HCT116 (cell line): Measurements from ENCODE around the gene FUT6. TPM values are rescaled to one million over a fixed set of nuclear protein-coding genes. Genes with fewer than 3 reads are reported as not detected.

Experiments
- ATAC-seq: fragments of 200-7000 bp; cut with Tn5 transposase; 2 replicates; pipeline ENCODE4 v1.9.1; 2020; ENCODE audit warnings: mild to moderate bottlenecking, moderate library complexity
- BruUV-seq: library from RNA; stranded (reverse); fragments of 400-500 nt; replicated peaks from 2 replicates; lab custom pipeline; 2021; lab: Mats Ljungman, UMichigan
- CTCF ChIA-PET: fragments of 300-600 bp; sonication (Branson Sonifier 250); formaldehyde crosslinking; loops from one replicate; lab custom pipeline; 2021; ENCODE audit warnings: antibody characterized with exemption; lab: Charles Lee
- POLR2A ChIA-PET: fragments of 300-600, 350-600 bp; sonication (Branson Sonifier 250); formaldehyde crosslinking; loops from one replicate; lab custom pipeline; 2021; ENCODE audit warnings: antibody characterized with exemption; lab: Charles Lee
- RAD21 ChIA-PET, 2 experiments: fragments of 300-600 bp; sonication (Branson Sonifier 250); formaldehyde crosslinking; loops; one replicate each; lab custom pipeline; 2023; ENCODE audit warnings: low total read pairs in 2 of 2; ENCODE audit not compliant: uncharacterized antibody in 2 of 2, unreplicated experiment in 2 of 2, low non-redundant PET in 1 of 2; lab: Charles Lee
- DNase-seq: peaks from one replicate; pipeline ENCODE4 v3.0.0-alpha.2; 2010; ENCODE audit warnings: low read depth, low spot score
- H2AFZ ChIP-seq: fragments of 200-600 bp; shearing (Covaris generic), sonication (generic); 2 replicates; pipeline ENCODE4 v1.6.1; 2017; ENCODE audit warnings: low read depth, mixed run types, mixed read lengths, antibody characterized with exemption, low read length; ENCODE audit not compliant: poor library complexity, severe bottlenecking
- H3K27ac ChIP-seq: 2 replicates; pipeline ENCODE4 v1.5.1; 2012; ENCODE audit warnings: low read depth, low read length
- H3K27me3 ChIP-seq: fragments of 200-600 bp; sonication (generic); 2 replicates; pipeline ENCODE4 v1.6.1; 2016; ENCODE audit warnings: mixed run types, low read length, mixed read lengths; ENCODE audit not compliant: insufficient read depth
- H3K36me3 ChIP-seq, 2 experiments: fragments of 200-500 bp in 1 of 2; fragments of 200-600 bp in 1 of 2; sonication (Bioruptor generic) in 1 of 2; sonication (generic) in 1 of 2; 2 replicates each; pipeline versions ENCODE4 v1.5.1 to v1.6.1; 2014 to 2016; ENCODE audit warnings: low read length in 2 of 2, inconsistent platforms in 1 of 2, mixed read lengths in 1 of 2, mixed run types in 1 of 2; ENCODE audit not compliant: insufficient read depth in 2 of 2, control insufficient read depth in 1 of 2
- H3K4me1 ChIP-seq, 2 experiments: fragments of 200-600 bp in 1 of 2; sonication (generic) in 1 of 2; 2 replicates each; pipeline versions ENCODE4 v1.5.1 to v1.6.1; 2012 to 2017; ENCODE audit warnings: low read length in 2 of 2, inconsistent platforms in 1 of 2, mild to moderate bottlenecking in 1 of 2, mixed read lengths in 1 of 2, mixed run types in 1 of 2, moderate library complexity in 1 of 2; ENCODE audit not compliant: insufficient read depth in 2 of 2, control insufficient read depth in 1 of 2
- H3K4me2 ChIP-seq: fragments of 200-600 bp; sonication (generic); 2 replicates; pipeline ENCODE4 v1.6.1; 2017; ENCODE audit warnings: mixed run types, low read length, mixed read lengths
- H3K4me3 ChIP-seq, 2 experiments: fragments of 200-600 bp in 1 of 2; sonication (generic) in 1 of 2; replicated peaks in 1 of 2; 2 replicates each; pipeline ENCODE4 v1.5.1; 2011 to 2016; ENCODE audit warnings: low read length in 2 of 2, control low read depth in 1 of 2, low read depth in 1 of 2, mild to moderate bottlenecking in 1 of 2, mixed read lengths in 1 of 2, mixed run types in 1 of 2
- H3K79me2 ChIP-seq: fragments of 200-600 bp; sonication (generic); 2 replicates; pipeline ENCODE4 v1.6.1; 2017; ENCODE audit warnings: mild to moderate bottlenecking, mixed run types, low read length, moderate library complexity, mixed read lengths; ENCODE audit not compliant: insufficient read depth
- H3K9ac ChIP-seq: fragments of 200-600 bp; sonication (generic); 2 replicates; pipeline ENCODE4 v1.6.1; 2016; ENCODE audit warnings: low read length, mixed read lengths
- H3K9me2 ChIP-seq: fragments of 200-600 bp; sonication (generic), shearing (Covaris generic); 2 replicates; pipeline ENCODE4 v1.6.1; 2017; ENCODE audit warnings: mixed run types, mild to moderate bottlenecking, moderate library complexity; ENCODE audit not compliant: insufficient read depth
- H3K9me3 ChIP-seq, 2 experiments: fragments of 200-500 bp in 1 of 2; fragments of 200-600 bp in 1 of 2; sonication (Bioruptor generic) in 1 of 2; sonication (generic) in 1 of 2; 2 replicates each; pipeline ENCODE4 v1.6.1; 2014 to 2017; ENCODE audit warnings: low read length in 2 of 2, mixed read lengths in 2 of 2, inconsistent platforms in 1 of 2, low read depth in 1 of 2, mild to moderate bottlenecking in 1 of 2, mixed run types in 1 of 2, moderate library complexity in 1 of 2; ENCODE audit not compliant: control insufficient read depth in 1 of 2, insufficient read depth in 1 of 2
- H4K20me1 ChIP-seq: fragments of 200-600 bp; sonication (generic), shearing (Covaris generic); 2 replicates; pipeline ENCODE4 v1.6.1; 2017; ENCODE audit warnings: mixed run types, mild to moderate bottlenecking, moderate library complexity; ENCODE audit not compliant: insufficient read depth
- ATF3 ChIP-seq: IDR thresholded peaks from 2 replicates; pipeline ENCODE4 v1.6.1; 2012
- CBX3 ChIP-seq: IDR thresholded peaks from 2 replicates; pipeline ENCODE4 v1.6.1; 2012; ENCODE audit warnings: low read depth
- CEBPB ChIP-seq: IDR thresholded peaks from 2 replicates; pipeline ENCODE4 v1.6.1; 2012; ENCODE audit warnings: low read depth
- CTCF ChIP-seq, 3 experiments: fragments of 200-600 bp in 1 of 3; sonication (generic) in 1 of 3; IDR thresholded peaks in 2 of 3; conservative IDR thresholded peaks in 1 of 3; 2 replicates each; pipeline ENCODE4 v1.5.1; 2012 to 2017; ENCODE audit warnings: low read depth in 2 of 3, low read length in 2 of 3, antibody characterized with exemption in 1 of 3, borderline replicate concordance in 1 of 3, control low read depth in 1 of 3, mild to moderate bottlenecking in 1 of 3, mixed read lengths in 1 of 3, mixed run types in 1 of 3, moderate library complexity in 1 of 3; ENCODE audit not compliant: insufficient read depth in 1 of 3
- EZH2 ChIP-seq: fragments of 200-600 bp; sonication (generic); IDR thresholded peaks from 2 replicates; pipeline ENCODE4 v1.6.1; 2017; ENCODE audit warnings: antibody characterized with exemption, mixed run types
- EZH2phosphoT487 ChIP-seq: fragments of 200-600 bp; IDR thresholded peaks from 2 replicates; pipeline ENCODE4 v1.6.1; 2018; ENCODE audit warnings: antibody characterized with exemption, borderline replicate concordance
- FOSL1 ChIP-seq: IDR thresholded peaks from 2 replicates; pipeline ENCODE4 v1.6.1; 2012; ENCODE audit warnings: low read depth
- JUND ChIP-seq: IDR thresholded peaks from 2 replicates; pipeline ENCODE4 v1.6.1; 2012
- POLR2A ChIP-seq: IDR thresholded peaks from 2 replicates; pipeline ENCODE4 v1.7.0; 2011; ENCODE audit warnings: borderline replicate concordance; ENCODE audit not compliant: insufficient read depth, insufficient read length; ENCODE audit errors: extremely low read depth
- POLR2AphosphoS5 ChIP-seq: IDR thresholded peaks from 2 replicates; pipeline ENCODE4 v1.6.1; 2011; ENCODE audit warnings: mild to moderate bottlenecking, low read depth, low read length, moderate library complexity
- RAD21 ChIP-seq: IDR thresholded peaks from 2 replicates; pipeline ENCODE4 v1.6.1; 2012; ENCODE audit warnings: low read depth, mild to moderate bottlenecking
- SIN3A ChIP-seq: IDR thresholded peaks from 2 replicates; pipeline ENCODE4 v1.6.1; 2012; ENCODE audit warnings: low read depth
- SP1 ChIP-seq: IDR thresholded peaks from 2 replicates; pipeline ENCODE4 v1.6.1; 2012; ENCODE audit warnings: low read depth
- YY1 ChIP-seq: IDR thresholded peaks from 2 replicates; pipeline ENCODE4 v1.6.1; 2011; ENCODE audit warnings: low read length, low read depth, moderate library complexity, mild to moderate bottlenecking; ENCODE audit not compliant: insufficient replicate concordance; ENCODE audit errors: extremely low read depth
- ZFX ChIP-seq: fragments of 450-650 bp; IDR thresholded peaks from 2 replicates; pipeline ENCODE4 v1.6.1; 2017
- ZNF274 ChIP-seq: fragments of 200-500 bp; sonication (Bioruptor generic); IDR thresholded peaks from 2 replicates; pipeline ENCODE4 v1.6.1; 2014; ENCODE audit warnings: mild to moderate bottlenecking, low read depth, low read length, inconsistent platforms
- intact Hi-C: fragments of 100-400 bp; cut with micrococcal nuclease; formaldehyde crosslinking; loops from 2 replicates; pipeline ENCODE4 v1.10.0; 2022
- total RNA-seq: library from RNA; stranded (reverse); gene quantifications from one replicate; pipeline ENCODE4 v1.2.1, GENCODE V29; 2021; ENCODE audit not compliant: unreplicated experiment
- TF ChIP-seq, protein P1 (sequence below): IDR thresholded peaks from 2 replicates; pipeline ENCODE4 v1.6.1; 2011; ENCODE audit warnings: mild to moderate bottlenecking, low read length, moderate library complexity; ENCODE audit not compliant: insufficient replicate concordance; ENCODE audit errors: extremely low read depth
- TF ChIP-seq, protein P2 (sequence below): IDR thresholded peaks from 2 replicates; pipeline ENCODE4 v1.6.1; 2012
- TF ChIP-seq, protein P3 (sequence below): IDR thresholded peaks from 2 replicates; pipeline ENCODE4 v1.6.1; 2012; ENCODE audit warnings: low read depth

The FUT6 gene
- total RNA-seq, 1 experiment from 2014 or later = not detected

DNA sequence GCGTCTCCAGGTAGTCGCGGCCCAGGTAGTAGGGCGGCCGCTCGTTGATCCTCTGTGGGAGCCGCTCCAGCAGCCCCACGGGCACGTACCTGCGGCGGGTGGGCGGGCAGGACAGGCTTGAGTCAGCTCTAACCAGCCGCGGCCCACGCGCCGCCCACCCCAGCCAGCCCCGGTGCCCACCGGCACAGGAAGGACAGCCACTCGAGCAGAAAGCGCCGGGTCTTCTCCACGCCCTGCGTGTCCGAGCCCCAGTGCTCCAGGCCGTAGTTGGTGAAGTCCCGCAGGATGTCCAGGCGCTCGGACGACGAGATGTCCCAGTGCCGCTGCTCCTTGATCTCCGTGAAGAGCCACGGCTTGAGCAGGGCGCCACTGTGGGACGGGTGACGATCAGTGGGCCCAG, 54.1 kb downstream of the FUT6 start:
- Histone ChIP-seq H3K9me3 (no peaks in the 10 kb centered on the region), H3K27me3 (no peaks in the 10 kb centered on the region), H3K9me2 (no peaks in the 10 kb centered on the region), H3K79me2 (peaks cover 26% of the 10 kb centered on the region), H3K36me3 (peaks cover 37 to 56% of the 10 kb centered on the region in 2 experiments; a peak in 3 of 4 replicates), H3K4me2 (no peak overlapping the region), H3K27ac (no peak overlapping the region), H3K4me1 (peaks cover 3 to 8% of the 10 kb centered on the region in 2 experiments; a peak in 3 of 4 replicates), H3K9ac (no peak overlapping the region), H4K20me1 (no peaks in the 10 kb centered on the region; the same call in 1 of the 2 replicates), H3K4me3 (no peak overlapping the region), H2AFZ (no peak overlapping the region)
- TF ChIP-seq ZNF274 = no peak
- TF ChIP-seq EZH2phosphoT487 = no peak
- TF ChIP-seq ZFX = no peak
- TF ChIP-seq CEBPB = no peak
- TF ChIP-seq POLR2AphosphoS5 = no peak
- no peak for TF ChIP-seq FOSL1
- TF ChIP-seq SIN3A = no peak
- no peak for TF ChIP-seq EZH2
- TF ChIP-seq, protein P1, sequence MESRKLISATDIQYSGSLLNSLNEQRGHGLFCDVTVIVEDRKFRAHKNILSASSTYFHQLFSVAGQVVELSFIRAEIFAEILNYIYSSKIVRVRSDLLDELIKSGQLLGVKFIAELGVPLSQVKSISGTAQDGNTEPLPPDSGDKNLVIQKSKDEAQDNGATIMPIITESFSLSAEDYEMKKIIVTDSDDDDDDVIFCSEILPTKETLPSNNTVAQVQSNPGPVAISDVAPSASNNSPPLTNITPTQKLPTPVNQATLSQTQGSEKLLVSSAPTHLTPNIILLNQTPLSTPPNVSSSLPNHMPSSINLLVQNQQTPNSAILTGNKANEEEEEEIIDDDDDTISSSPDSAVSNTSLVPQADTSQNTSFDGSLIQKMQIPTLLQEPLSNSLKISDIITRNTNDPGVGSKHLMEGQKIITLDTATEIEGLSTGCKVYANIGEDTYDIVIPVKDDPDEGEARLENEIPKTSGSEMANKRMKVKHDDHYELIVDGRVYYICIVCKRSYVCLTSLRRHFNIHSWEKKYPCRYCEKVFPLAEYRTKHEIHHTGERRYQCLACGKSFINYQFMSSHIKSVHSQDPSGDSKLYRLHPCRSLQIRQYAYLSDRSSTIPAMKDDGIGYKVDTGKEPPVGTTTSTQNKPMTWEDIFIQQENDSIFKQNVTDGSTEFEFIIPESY = no peak
- no peak for TF ChIP-seq POLR2A
- TF ChIP-seq CBX3 = no peak
- no peak for TF ChIP-seq RAD21
- TF ChIP-seq YY1 = no peak
- TF ChIP-seq JUND = no peak
- no peak for TF ChIP-seq SP1
- no peak for TF ChIP-seq CTCF (IDR thresholded peaks at IDR 0.05 in 2 of 3, conservative IDR thresholded peaks at IDR 0.05 in 1 of 3; ENCODE audit: borderline replicate concordance in 1 of 3, insufficient read depth in 1 of 3, low read depth in 2 of 3, low read length in 2 of 3)
- TF ChIP-seq, protein P2, sequence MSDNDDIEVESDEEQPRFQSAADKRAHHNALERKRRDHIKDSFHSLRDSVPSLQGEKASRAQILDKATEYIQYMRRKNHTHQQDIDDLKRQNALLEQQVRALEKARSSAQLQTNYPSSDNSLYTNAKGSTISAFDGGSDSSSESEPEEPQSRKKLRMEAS = no peak
- no peak for TF ChIP-seq ATF3
- TF ChIP-seq, protein P3, sequence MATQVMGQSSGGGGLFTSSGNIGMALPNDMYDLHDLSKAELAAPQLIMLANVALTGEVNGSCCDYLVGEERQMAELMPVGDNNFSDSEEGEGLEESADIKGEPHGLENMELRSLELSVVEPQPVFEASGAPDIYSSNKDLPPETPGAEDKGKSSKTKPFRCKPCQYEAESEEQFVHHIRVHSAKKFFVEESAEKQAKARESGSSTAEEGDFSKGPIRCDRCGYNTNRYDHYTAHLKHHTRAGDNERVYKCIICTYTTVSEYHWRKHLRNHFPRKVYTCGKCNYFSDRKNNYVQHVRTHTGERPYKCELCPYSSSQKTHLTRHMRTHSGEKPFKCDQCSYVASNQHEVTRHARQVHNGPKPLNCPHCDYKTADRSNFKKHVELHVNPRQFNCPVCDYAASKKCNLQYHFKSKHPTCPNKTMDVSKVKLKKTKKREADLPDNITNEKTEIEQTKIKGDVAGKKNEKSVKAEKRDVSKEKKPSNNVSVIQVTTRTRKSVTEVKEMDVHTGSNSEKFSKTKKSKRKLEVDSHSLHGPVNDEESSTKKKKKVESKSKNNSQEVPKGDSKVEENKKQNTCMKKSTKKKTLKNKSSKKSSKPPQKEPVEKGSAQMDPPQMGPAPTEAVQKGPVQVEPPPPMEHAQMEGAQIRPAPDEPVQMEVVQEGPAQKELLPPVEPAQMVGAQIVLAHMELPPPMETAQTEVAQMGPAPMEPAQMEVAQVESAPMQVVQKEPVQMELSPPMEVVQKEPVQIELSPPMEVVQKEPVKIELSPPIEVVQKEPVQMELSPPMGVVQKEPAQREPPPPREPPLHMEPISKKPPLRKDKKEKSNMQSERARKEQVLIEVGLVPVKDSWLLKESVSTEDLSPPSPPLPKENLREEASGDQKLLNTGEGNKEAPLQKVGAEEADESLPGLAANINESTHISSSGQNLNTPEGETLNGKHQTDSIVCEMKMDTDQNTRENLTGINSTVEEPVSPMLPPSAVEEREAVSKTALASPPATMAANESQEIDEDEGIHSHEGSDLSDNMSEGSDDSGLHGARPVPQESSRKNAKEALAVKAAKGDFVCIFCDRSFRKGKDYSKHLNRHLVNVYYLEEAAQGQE = no peak
- ChIA-PET POLR2A (no interaction called here), CTCF (no interaction called here), RAD21 (no interaction called here)
- intact Hi-C loops = no loop called here
- ATAC-seq = no peak
- no peak for DNase-seq
- BruUV-seq = no TSS peak
